Endodermal cell (in vitro differentiated cells): ENCODE data around the gene PLXNB3. TPM values are rescaled to one million over a fixed set of nuclear protein-coding genes. Genes with fewer than 3 reads are reported as not detected.

Experiments
- DNase-seq: peaks from one replicate; pipeline ENCODE4 v3.0.0-alpha.2; 2017
- H3K27ac ChIP-seq: 2 replicates; pipeline ENCODE4 v1.5.1; 2013; ENCODE audit warnings: mild to moderate bottlenecking, low read depth, low read length, moderate library complexity
- H3K27me3 ChIP-seq: 2 replicates; pipeline ENCODE4 v1.6.1; 2013; ENCODE audit warnings: mild to moderate bottlenecking, low read length, moderate library complexity; ENCODE audit not compliant: insufficient read depth, control insufficient read depth, poor library complexity, severe bottlenecking
- H3K36me3 ChIP-seq: 2 replicates; pipeline ENCODE4 v1.7.0; 2013; ENCODE audit warnings: mild to moderate bottlenecking, low read length, moderate library complexity; ENCODE audit not compliant: control insufficient read depth, insufficient read depth
- H3K4me1 ChIP-seq: one replicate; pipeline ENCODE4 v1.7.0; 2013; ENCODE audit warnings: low read length; ENCODE audit not compliant: control insufficient read depth, insufficient read depth
- H3K4me3 ChIP-seq: 2 replicates; pipeline ENCODE4 v1.5.1; 2013; ENCODE audit warnings: mild to moderate bottlenecking, low read length, moderate library complexity
- H3K9ac ChIP-seq: 2 replicates; pipeline ENCODE4 v1.6.1; 2013; ENCODE audit warnings: mild to moderate bottlenecking, low read length, moderate library complexity; ENCODE audit not compliant: poor library complexity, severe bottlenecking; ENCODE audit errors: extremely low read depth
- H3K9me3 ChIP-seq: 2 replicates; pipeline ENCODE4 v1.6.1; 2013; ENCODE audit warnings: mild to moderate bottlenecking, low read length, moderate library complexity; ENCODE audit not compliant: control insufficient read depth
- H3K27ac Mint-ChIP-seq: 2 replicates; pipeline ENCODE4 v1.8.0; 2020; ENCODE audit warnings: mixed read lengths
- H3K27me3 Mint-ChIP-seq: 2 replicates; pipeline ENCODE4 v1.8.0; 2021; ENCODE audit warnings: mild to moderate bottlenecking, mixed read lengths; ENCODE audit not compliant: insufficient read depth
- H3K36me3 Mint-ChIP-seq: 2 replicates; pipeline ENCODE4 v1.8.0; 2020; ENCODE audit warnings: low read depth, mixed read lengths
- H3K4me1 Mint-ChIP-seq: 2 replicates; pipeline ENCODE4 v1.8.0; 2020; ENCODE audit warnings: mixed read lengths
- H3K4me3 Mint-ChIP-seq: 2 replicates; pipeline ENCODE4 v1.8.0; 2020; ENCODE audit warnings: mild to moderate bottlenecking, moderate library complexity, mixed read lengths
- H3K9me3 Mint-ChIP-seq: 2 replicates; pipeline ENCODE4 v1.8.0; 2020; ENCODE audit warnings: mild to moderate bottlenecking, mixed read lengths
- CTCF ChIP-seq: fragments of 200-600 bp; sonication (generic); conservative IDR thresholded peaks from 2 replicates; pipeline ENCODE4 v1.5.0; 2021; ENCODE audit warnings: antibody characterized with exemption, mild to moderate bottlenecking
- WGBS, 2 experiments: methylation state at CpG; one replicate each; pipeline versions ENCODE4 v1.1.5 to v1.1.7; 2013; ENCODE audit warnings: missing lambda C conversion rate in 2 of 2, mixed read lengths in 1 of 2; ENCODE audit not compliant: insufficient coverage in 1 of 2, insufficient read length in 1 of 2; 5-methylcytosine and 5-hydroxymethylcytosine counted together
- total RNA-seq, 2 donors: library from RNA; stranded (reverse); fragmentation: NEBNext Ultra II Directional in 1 of 2; extraction: Animal tissue kit (Norgen Biotek cat#: 25700) in 1 of 2; gene quantifications; 2 replicates in 1 of 2; 3 replicates in 1 of 2; pipeline ENCODE4 v1.2.1, GENCODE V29; 2021

Gene PLXNB3
- total RNA-seq, 2 donors from 2014 or later: 1.1 TPM

- H3K4me3 ChIP-seq: no peak overlapping the region
- no peaks in the 10 kb centered on the region for H3K4me1 ChIP-seq
- peaks cover 18% of the 10 kb centered on the region for H3K36me3 Mint-ChIP-seq
- no peaks in the 10 kb centered on the region for H3K27me3 ChIP-seq
- H3K27ac ChIP-seq: no peak overlapping the region
- no peak overlapping the region for H3K9ac ChIP-seq
- no peak for TF ChIP-seq CTCF
- no peak overlapping the region for H3K27ac Mint-ChIP-seq
- H3K9me3 Mint-ChIP-seq: peaks cover 67% of the 10 kb centered on the region
- no peak for DNase-seq
- H3K27me3 Mint-ChIP-seq: no peaks in the 10 kb centered on the region
- no peaks in the 10 kb centered on the region for H3K36me3 ChIP-seq
- no peaks in the 10 kb centered on the region for H3K4me1 Mint-ChIP-seq
- 88 to 93% methylated on average over 1 to 8 of the region's 8 CpGs for WGBS, 2 experiments
- H3K9me3 ChIP-seq: no peaks in the 10 kb centered on the region
- no peak overlapping the region for H3K4me3 Mint-ChIP-seq
Observed at GRCh38 chrX:153801669-153802068, 37.6 kb downstream of the PLXNB3 start.

- WGBS, 2 experiments: 96% methylated on average over 14 of the region's 14 CpGs; no CpG with 5 or more reads in 1 of the 2 experiments
- Mint-ChIP-seq H3K4me3 (no peak overlapping the region), H3K27me3 (no peaks in the 10 kb centered on the region)
Observed at GRCh38 chrX:153802513-153803045, 38.5 kb downstream of the PLXNB3 start.

GRCh38 chrX:153803211-153804099 is 39.4 kb downstream of the PLXNB3 start:
- no peaks in the 10 kb centered on the region for H3K27me3 Mint-ChIP-seq
- H3K9me3 Mint-ChIP-seq: peaks cover 65% of the 10 kb centered on the region
- H3K4me1 Mint-ChIP-seq: no peaks in the 10 kb centered on the region
- Histone ChIP-seq H3K4me1 (no peaks in the 10 kb centered on the region), H3K9ac (no peak overlapping the region), H3K27ac (no peak overlapping the region), H3K36me3 (no peaks in the 10 kb centered on the region), H3K9me3 (no peaks in the 10 kb centered on the region), H3K4me3 (no peak overlapping the region), H3K27me3 (no peaks in the 10 kb centered on the region)
- WGBS, 2 experiments: 97 to 100% methylated on average over 3 to 84 of the region's 87 CpGs
- no peak overlapping the region for H3K27ac Mint-ChIP-seq
- no peak for TF ChIP-seq CTCF
- DNase-seq: no peak
- no peak overlapping the region for H3K4me3 Mint-ChIP-seq
- peaks cover 9% of the 10 kb centered on the region for H3K36me3 Mint-ChIP-seq

More at GRCh38 chrX:153802513-153803045, 38.5 kb downstream of the PLXNB3 start:
- Histone ChIP-seq H3K9ac (no peak overlapping the region), H3K27ac (no peak overlapping the region), H3K27me3 (no peaks in the 10 kb centered on the region), H3K36me3 (no peaks in the 10 kb centered on the region), H3K9me3 (no peaks in the 10 kb centered on the region), H3K4me1 (no peaks in the 10 kb centered on the region), H3K4me3 (no peak overlapping the region)
- Mint-ChIP-seq H3K9me3 (peaks cover 64% of the 10 kb centered on the region), H3K36me3 (peaks cover 13% of the 10 kb centered on the region), H3K4me1 (no peaks in the 10 kb centered on the region), H3K27ac (no peak overlapping the region)
- DNase-seq: no peak
- TF ChIP-seq CTCF: no peak
